Lung (tissue), 12 donors: ENCODE results near the gene FBLN5. TPM values are rescaled to one million over a fixed set of nuclear protein-coding genes. Genes with fewer than 3 reads are reported as not detected.
"Not testable (repeated sequence)": the region's sequence is repeated elsewhere in the genome, so short reads cannot be mapped to it uniquely, and the experiment has no call there.

ENCODE experiments used
- ATAC-seq: fragments of 200-7000 bp; cut with Tn5 transposase; one replicate; pipeline ENCODE4 v1.9.1; 2020; ENCODE audit warnings: moderate number of reproducible peaks; ENCODE audit not compliant: insufficient read depth, low FRiP score
- DNase-seq, 3 donors: peaks; one replicate each; pipeline ENCODE4 v3.0.0-alpha.2; 2013 to 2017
- H3K27ac ChIP-seq, 2 donors: one replicate each; pipeline ENCODE4 v1.5.1; 2013; ENCODE audit warnings: mild to moderate bottlenecking in 2 of 2, moderate library complexity in 2 of 2, control low read depth in 1 of 2, inconsistent platforms in 1 of 2, low read depth in 1 of 2, low read length in 1 of 2
- H3K27me3 ChIP-seq, 3 donors: one replicate each; pipeline ENCODE4 v1.5.1; 2013; ENCODE audit warnings: low read length in 2 of 3; ENCODE audit not compliant: control insufficient read depth in 3 of 3, insufficient read depth in 3 of 3
- H3K36me3 ChIP-seq, 4 donors: one replicate each; pipeline ENCODE4 v1.5.1; 2013; ENCODE audit warnings: low read length in 4 of 4, mild to moderate bottlenecking in 1 of 4, moderate library complexity in 1 of 4; ENCODE audit not compliant: control insufficient read depth in 4 of 4, insufficient read depth in 4 of 4
- H3K4me1 ChIP-seq, 5 donors: one replicate each; pipeline ENCODE4 v1.5.1; 2013; ENCODE audit warnings: low read length in 5 of 5, mild to moderate bottlenecking in 2 of 5, moderate library complexity in 1 of 5; ENCODE audit not compliant: control insufficient read depth in 5 of 5, insufficient read depth in 5 of 5
- H3K4me3 ChIP-seq: one replicate; pipeline ENCODE4 v1.5.1; 2013; ENCODE audit warnings: mild to moderate bottlenecking, control low read depth, moderate library complexity
- H3K9ac ChIP-seq, 2 donors: one replicate each; pipeline ENCODE4 v1.5.1; 2013; ENCODE audit warnings: low read length in 2 of 2, control low read depth in 1 of 2; ENCODE audit not compliant: insufficient read depth in 1 of 2
- H3K9me3 ChIP-seq, 4 donors: one replicate each; pipeline ENCODE4 v1.5.1; 2013; ENCODE audit warnings: low read length in 3 of 4, mild to moderate bottlenecking in 1 of 4, moderate library complexity in 1 of 4; ENCODE audit not compliant: control insufficient read depth in 4 of 4, insufficient read depth in 3 of 4
- WGBS, 2 donors: extraction: QIAGEN DNeasy Blood & Tissue Kit; methylation state at CpG; one replicate each; pipeline ENCODE4 v1.1.7; 2013; 5-methylcytosine and 5-hydroxymethylcytosine counted together
- polyA plus RNA-seq, 2 donors: library from polyadenylated mRNA; stranded (reverse); fragments of 200-250 nt; gene quantifications; one replicate each; pipeline ENCODE4 v1.2.1, GENCODE V29; 2013
- total RNA-seq, 2 donors: library from RNA; depleted of rRNA in 1 of 2; stranded (reverse); fragments of >200 nt in 1 of 2; gene quantifications; one replicate each; pipeline ENCODE4 v1.2.1, GENCODE V29; 2014 to 2021
- TF ChIP-seq, protein P1 (sequence below): IDR thresholded peaks from 2 replicates; pipeline ENCODE4 v1.5.1; 2012; ENCODE audit warnings: mild to moderate bottlenecking; ENCODE audit errors: control extremely low read depth, extremely low read depth
- donor health status: control.
- donor health status: control.
- donor health status: Bipolar disorder and iron deficiency.
- donor health status: healthy.
- donor health status: DM: yes; HTN: yes; CAD: no.

The FBLN5 gene
- total and polyA plus RNA-seq, 4 donors, result 43.1 to 83.0 (median 72.0) TPM

DNA sequence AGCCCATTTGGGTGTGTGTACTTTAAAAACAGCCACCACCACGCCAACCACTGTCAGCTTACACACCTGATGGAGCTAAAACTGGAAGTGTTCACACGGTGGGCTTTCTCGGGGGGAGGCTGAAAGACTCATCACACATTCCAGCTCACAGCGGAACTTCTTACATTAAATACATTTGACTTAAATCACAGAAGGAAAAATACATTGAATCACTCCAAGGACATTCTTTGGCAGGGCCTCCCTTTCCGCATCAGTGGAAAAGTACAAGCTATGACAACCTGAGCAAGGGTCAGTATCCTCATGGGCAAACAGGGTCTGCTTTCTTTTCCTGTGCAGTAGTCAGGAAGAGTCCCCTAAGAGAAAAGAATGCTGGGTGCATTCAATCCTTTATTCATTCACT, 49.1 kb downstream of the FBLN5 start:
- Histone ChIP-seq H3K9ac (no peak overlapping the region), H3K27me3 (no peaks in the 10 kb centered on the region), H3K27ac (no peak overlapping the region), H3K4me3 (no peak overlapping the region), H3K36me3 (peaks cover 0 to 3% (median 1%) of the 10 kb centered on the region in 4 donors), H3K4me1 (peaks cover 0 to 12% (median 11%) of the 10 kb centered on the region in 5 donors), H3K9me3 (no peaks in the 10 kb centered on the region)
- DNase-seq (no peak), ATAC-seq (no peak)
- TF ChIP-seq, protein P1, sequence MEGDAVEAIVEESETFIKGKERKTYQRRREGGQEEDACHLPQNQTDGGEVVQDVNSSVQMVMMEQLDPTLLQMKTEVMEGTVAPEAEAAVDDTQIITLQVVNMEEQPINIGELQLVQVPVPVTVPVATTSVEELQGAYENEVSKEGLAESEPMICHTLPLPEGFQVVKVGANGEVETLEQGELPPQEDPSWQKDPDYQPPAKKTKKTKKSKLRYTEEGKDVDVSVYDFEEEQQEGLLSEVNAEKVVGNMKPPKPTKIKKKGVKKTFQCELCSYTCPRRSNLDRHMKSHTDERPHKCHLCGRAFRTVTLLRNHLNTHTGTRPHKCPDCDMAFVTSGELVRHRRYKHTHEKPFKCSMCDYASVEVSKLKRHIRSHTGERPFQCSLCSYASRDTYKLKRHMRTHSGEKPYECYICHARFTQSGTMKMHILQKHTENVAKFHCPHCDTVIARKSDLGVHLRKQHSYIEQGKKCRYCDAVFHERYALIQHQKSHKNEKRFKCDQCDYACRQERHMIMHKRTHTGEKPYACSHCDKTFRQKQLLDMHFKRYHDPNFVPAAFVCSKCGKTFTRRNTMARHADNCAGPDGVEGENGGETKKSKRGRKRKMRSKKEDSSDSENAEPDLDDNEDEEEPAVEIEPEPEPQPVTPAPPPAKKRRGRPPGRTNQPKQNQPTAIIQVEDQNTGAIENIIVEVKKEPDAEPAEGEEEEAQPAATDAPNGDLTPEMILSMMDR, result no peak
- 91% methylated on average over 5 of the region's 5 CpGs for WGBS, 2 donors

DNA sequence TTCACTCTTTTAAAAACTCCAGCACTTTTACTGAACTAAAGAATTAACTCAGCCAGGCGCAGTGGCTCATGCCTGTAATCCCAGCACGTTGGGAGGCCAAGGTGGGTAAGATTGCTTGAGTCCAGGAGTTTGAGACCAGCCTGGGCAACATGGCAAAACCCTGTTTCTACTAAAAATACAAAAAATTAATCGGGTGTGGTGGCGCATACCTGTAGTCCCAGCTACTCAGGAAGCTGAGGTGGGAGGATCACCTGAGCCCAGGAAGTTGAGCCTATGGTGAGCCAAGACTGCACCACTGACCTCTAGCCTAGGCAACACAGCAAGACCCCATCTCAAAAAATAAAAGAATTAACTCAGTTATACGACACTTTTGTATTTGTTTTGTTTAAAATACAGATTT, 49.8 kb downstream of the FBLN5 start:
- H3K4me3 ChIP-seq, DNase-seq, H3K27me3 ChIP-seq, H3K36me3 ChIP-seq, H3K9ac ChIP-seq, ATAC-seq, H3K9me3 ChIP-seq: not testable (repeated sequence)
- peaks cover 0 to 12% (median 11%) of the 10 kb centered on the region in 5 donors for H3K4me1 ChIP-seq
- 85 to 88% methylated on average over 5 of the region's 5 CpGs for WGBS, 2 donors
- H3K27ac ChIP-seq, result peak overlapping the region in 1 of 2 donors; percentile 1

DNA sequence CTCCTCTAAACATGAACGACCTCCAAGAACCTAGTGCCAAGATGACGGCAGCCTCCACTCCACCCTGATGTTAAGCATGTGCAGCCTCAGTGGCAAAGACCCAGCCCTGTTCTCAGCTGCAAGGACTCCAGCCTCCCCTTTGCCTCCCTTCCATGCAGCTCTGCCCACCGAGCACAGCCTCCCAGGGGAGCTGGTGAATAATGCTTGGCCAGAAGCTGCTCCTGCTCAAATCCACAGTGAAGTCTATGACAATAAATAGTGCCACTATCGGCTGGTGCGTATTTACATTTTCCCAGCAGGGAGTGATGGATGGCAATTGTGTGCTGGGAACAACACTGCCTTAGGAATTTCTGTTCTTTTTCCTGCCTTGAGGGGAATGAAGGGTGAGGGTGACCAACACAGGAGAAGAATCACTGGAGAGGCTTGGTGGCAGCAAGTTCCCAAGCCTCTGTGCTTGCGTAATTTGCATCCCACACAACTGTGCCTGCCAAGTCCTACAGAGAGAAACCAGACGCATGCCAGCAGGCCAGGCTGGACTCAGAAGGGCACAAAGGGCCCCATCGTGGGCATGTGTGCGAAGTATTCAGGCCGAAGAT, 50.3 kb downstream of the FBLN5 start:
- WGBS, 2 donors, result 41 to 67% methylated on average over 10 of the region's 10 CpGs
- no peaks in the 10 kb centered on the region for H3K27me3 ChIP-seq
- peaks cover 0 to 3% (median 1%) of the 10 kb centered on the region in 4 donors for H3K36me3 ChIP-seq
- peak overlapping the region; percentile 1 to 71 for H3K27ac ChIP-seq
- H3K9ac ChIP-seq, result no peak overlapping the region
- H3K4me3 ChIP-seq, result no peak overlapping the region
- peaks cover 0 to 12% (median 11%) of the 10 kb centered on the region in 5 donors for H3K4me1 ChIP-seq
- DNase-seq (peak; percentile 34 to 60 (median 39)), ATAC-seq (peak; percentile 67)
- H3K9me3 ChIP-seq, result no peaks in the 10 kb centered on the region
- TF ChIP-seq, protein P1, result no peak

DNA sequence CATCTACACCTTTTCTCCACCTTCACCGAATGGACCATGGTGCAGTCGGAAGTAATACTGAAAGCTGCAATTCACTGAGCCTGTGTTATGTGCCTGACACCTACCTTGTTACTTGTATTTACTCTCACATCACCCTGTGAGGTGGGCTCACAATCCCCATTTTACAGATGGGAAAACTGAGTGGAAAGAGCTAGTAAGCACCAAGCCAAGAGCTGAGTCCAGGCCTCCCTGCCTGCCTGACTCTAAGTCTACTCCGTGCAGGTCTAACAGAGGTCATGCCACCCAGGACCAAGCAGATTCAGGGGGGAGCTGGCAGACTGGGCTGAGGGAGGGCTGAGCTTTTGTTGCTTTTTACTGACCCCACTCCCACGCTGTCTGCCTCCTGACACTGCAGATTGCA, 51.1 kb downstream of the FBLN5 start:
- peaks cover 0 to 3% (median 1%) of the 10 kb centered on the region in 4 donors for H3K36me3 ChIP-seq
- TF ChIP-seq, protein P1, result no peak
- WGBS, 2 donors, result 93 to 97% methylated on average over 4 of the region's 4 CpGs
- H3K27me3 ChIP-seq, result no peaks in the 10 kb centered on the region
- DNase-seq (no peak), ATAC-seq (no peak)
- H3K9ac ChIP-seq, result no peak overlapping the region
- no peak overlapping the region for H3K4me3 ChIP-seq
- H3K27ac ChIP-seq, result peak overlapping the region in 1 of 2 donors; percentile 71
- H3K9me3 ChIP-seq, result no peaks in the 10 kb centered on the region
- peaks cover 0 to 15% (median 9%) of the 10 kb centered on the region in 5 donors for H3K4me1 ChIP-seq
